Measurements from ENCODE around the gene DENND10.

DNA sequence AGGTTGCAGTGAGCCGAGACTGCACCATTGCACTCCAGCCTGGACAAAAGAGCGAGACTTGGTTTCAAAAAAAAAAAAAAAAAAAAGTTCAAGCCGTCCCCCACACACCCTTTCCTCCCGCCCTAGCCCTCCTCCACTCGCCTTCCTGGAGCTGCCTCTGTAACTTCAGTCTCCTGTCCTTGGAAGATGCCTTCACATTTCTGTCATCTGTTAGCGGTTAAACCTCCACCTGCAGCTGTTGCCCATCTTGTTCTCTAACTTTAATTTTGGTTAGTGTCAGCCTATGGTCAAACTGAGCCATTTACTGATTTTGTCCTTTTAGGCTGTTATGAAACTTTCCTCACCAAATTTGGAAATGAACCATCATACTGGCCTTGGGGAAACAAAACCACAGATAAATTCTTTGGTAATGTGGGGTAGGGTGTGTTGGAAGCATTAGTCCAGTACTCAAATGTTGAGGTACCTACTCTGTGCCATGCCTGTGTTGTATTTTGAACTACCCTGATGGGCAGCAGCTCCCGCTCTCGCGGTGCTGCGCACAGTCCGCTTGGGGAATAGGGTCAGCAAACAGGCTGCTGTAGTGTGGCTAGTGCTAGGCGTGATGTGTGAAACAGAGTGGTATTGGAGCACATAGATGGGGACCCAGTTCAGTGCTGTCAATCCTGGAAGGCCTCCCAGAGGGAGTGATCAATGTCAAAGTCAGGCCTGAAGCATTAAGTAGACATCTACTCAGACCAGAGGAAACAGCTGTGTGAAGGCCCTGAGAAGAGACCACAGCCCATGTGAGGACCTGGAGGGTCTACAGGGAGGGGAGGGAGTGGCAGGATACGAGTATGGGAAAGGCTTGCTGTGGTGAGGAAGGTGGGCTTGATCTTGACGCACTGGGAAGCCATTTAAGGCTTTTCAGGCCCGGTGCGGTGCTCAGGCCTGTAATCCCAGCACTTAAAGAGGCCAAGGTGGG, 34.7 kb downstream of the DENND10 start:
- TF ChIP-seq POLR2A (IDR thresholded peaks at IDR 0.05; ENCODE audit: low read length) = no peak
- no peak for TF ChIP-seq GATA1 (IDR thresholded peaks at IDR 0.05; ENCODE audit: low read depth, low read length)
